AG09319 (cell line): Measurements from ENCODE around the gene WDR12.

Source experiments
- DNase-seq: peaks from one replicate; pipeline ENCODE4 v3.0.0-alpha.2; 2010; ENCODE audit warnings: low read depth; ENCODE audit errors: extremely low read depth
- TF ChIP-seq, protein P1 (sequence below): IDR thresholded peaks from 2 replicates; pipeline ENCODE4 v1.5.1; 2011; ENCODE audit warnings: low read depth, mild to moderate bottlenecking, inconsistent platforms, low read length, moderate library complexity

The WDR12 gene

DNA sequence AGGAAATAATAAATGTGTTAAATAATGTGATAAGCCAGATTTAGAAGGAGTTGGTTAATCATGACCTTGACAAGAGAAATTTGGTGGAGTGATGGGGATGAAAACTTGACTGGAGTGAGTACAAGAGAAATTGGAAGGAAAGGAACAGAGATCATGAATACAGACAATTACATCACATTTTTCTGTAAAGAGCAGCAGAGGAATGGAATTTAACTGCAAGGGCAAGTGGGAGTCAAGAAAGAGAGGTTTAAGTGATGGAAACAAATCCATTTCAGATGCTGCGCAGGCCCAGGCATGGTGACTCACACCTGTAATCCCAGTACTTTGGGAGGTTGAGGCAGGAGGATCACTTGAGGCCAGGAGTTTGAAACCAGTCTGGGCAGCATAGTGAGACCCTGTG is 86.6 kb downstream of the WDR12 start:
- TF ChIP-seq, protein P1, sequence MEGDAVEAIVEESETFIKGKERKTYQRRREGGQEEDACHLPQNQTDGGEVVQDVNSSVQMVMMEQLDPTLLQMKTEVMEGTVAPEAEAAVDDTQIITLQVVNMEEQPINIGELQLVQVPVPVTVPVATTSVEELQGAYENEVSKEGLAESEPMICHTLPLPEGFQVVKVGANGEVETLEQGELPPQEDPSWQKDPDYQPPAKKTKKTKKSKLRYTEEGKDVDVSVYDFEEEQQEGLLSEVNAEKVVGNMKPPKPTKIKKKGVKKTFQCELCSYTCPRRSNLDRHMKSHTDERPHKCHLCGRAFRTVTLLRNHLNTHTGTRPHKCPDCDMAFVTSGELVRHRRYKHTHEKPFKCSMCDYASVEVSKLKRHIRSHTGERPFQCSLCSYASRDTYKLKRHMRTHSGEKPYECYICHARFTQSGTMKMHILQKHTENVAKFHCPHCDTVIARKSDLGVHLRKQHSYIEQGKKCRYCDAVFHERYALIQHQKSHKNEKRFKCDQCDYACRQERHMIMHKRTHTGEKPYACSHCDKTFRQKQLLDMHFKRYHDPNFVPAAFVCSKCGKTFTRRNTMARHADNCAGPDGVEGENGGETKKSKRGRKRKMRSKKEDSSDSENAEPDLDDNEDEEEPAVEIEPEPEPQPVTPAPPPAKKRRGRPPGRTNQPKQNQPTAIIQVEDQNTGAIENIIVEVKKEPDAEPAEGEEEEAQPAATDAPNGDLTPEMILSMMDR = no peak
- DNase-seq = no peak
